ENCODE data around the gene GINS2.

GRCh38 chr16:85697431-85697830, 8.7 kb upstream of the GINS2 start:
- TF ChIP-seq ESRRA (CRISPR knock-in tag; IDR thresholded peaks at IDR 0.05; ENCODE audit: borderline replicate concordance) (no peak), ELF4 (CRISPR knock-in tag; IDR thresholded peaks at IDR 0.05; ENCODE audit: low read depth) (no peak), CTCF (IDR thresholded peaks at IDR 0.05) (no peak), USF1 (CRISPR knock-in tag; IDR thresholded peaks at IDR 0.05) (no peak), ETV6 (CRISPR knock-in tag; IDR thresholded peaks at IDR 0.05) (no peak)
- TF ChIP-seq, protein P1, sequence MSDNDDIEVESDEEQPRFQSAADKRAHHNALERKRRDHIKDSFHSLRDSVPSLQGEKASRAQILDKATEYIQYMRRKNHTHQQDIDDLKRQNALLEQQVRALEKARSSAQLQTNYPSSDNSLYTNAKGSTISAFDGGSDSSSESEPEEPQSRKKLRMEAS (CRISPR knock-in tag; IDR thresholded peaks at IDR 0.05): no peak
